Fibroblast of villous mesenchyme (primary cell): Measurements from ENCODE around the gene CCDC74A. TPM values are rescaled to one million over a fixed set of nuclear protein-coding genes. Genes with fewer than 3 reads are reported as not detected.

Experiments used
- DNase-seq: peaks from one replicate; pipeline ENCODE4 v3.0.0-alpha.2; 2010; ENCODE audit warnings: low read depth
- H3K4me3 ChIP-seq: 2 replicates; pipeline ENCODE4 v1.5.1; 2011; ENCODE audit warnings: low read depth, mild to moderate bottlenecking, low read length
- CTCF ChIP-seq: IDR thresholded peaks from 2 replicates; pipeline ENCODE4 v1.5.1; 2012; ENCODE audit warnings: low read depth, mild to moderate bottlenecking, low read length; ENCODE audit not compliant: insufficient read depth
- total RNA-seq: library from RNA; depleted of rRNA; stranded (reverse); fragments of >200 nt; gene quantifications from 2 replicates; pipeline ENCODE4 v1.2.3, GENCODE V29; 2012

Gene CCDC74A
- total RNA-seq, 1 donor, result 4.7 TPM

DNA sequence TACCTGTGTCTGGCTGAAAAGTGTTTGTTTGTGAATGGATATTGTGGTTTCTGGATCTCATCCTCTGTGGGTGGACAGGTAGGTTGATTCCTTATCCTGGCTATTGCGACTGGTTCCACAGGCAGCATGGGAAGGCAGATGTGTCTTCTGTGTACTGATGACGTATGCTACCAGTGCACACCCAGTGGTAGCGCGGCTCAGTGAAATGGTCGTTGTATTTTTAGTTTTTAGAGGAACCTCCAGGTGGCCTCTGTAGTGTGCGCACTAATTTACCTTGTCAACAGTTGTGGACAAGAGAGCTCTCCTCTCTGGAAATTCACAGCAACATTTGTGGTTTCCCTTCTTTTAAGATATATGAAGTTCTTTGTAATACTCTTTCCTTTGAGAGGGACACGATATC lies 52.5 kb downstream of the CCDC74A start:
- no peak overlapping the region for H3K4me3 ChIP-seq
- no peak for TF ChIP-seq CTCF
- DNase-seq, result no peak

Other genes with a start within 250 kb of the CCDC74A start
- under 0.01 TPM in 1 of 2 replicates, not detected in the other for gene RAB6D, start 163.7 kb upstream of the CCDC74A start, total RNA-seq
- gene TUBA3D, start 51.8 kb upstream of the CCDC74A start, total RNA-seq, result not detected in 2 replicates
- gene MZT2A, start 35.5 kb upstream of the CCDC74A start, total RNA-seq, result 52.7 and 80.9 TPM in 2 replicates